Activated T-cell treated with anti-CD3 and anti-CD28 coated beads for 48 hours (primary cell): Measurements from ENCODE around the gene HSD17B2.

ENCODE experiments used
- DNase-seq: peaks from one replicate; pipeline ENCODE4 v3.0.0-alpha.2; 2020; ENCODE audit warnings: low read depth

Gene HSD17B2

DNA sequence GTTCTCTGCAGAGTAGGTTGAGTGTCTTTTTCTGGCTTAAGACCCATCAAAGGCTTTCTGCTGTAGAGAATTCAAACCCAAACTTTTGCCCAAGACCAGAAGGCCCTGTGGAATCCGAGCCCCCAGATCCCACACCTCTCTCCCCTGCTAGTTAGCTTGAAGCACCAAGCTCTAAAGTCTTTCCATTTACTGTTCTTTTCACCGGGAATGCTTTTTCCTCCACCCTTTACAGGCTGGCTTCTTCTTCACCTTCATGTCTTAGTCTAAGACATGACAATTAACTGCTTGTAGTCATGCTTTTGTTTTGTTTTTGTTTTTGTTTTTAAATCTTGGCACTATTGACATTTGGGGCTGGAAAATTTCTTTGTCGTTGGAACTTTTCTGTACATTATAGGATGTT is 15.5 kb downstream of the HSD17B2 start:
- DNase-seq = no peak

DNA sequence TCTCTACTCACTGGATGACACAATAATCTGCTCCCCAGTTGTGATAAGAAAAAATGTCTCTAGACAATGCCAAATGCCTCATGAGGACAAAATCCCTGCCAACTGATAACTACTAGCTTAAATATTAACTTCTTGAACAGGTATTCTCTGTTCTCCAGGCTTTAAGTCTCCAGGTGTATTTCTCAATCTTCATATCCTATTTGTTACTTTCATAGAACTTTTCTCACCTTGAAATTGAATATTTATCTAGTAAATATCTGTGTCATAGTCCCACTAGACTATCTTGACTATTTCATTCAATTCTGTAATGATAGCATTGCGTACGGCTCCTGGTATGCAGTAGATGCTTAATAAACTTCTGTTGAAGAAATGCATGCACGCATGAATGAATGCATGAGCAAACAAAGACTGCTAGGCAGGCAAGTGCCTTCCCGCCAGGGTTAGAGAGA is 15.9 kb downstream of the HSD17B2 start:
- no peak for DNase-seq

DNA sequence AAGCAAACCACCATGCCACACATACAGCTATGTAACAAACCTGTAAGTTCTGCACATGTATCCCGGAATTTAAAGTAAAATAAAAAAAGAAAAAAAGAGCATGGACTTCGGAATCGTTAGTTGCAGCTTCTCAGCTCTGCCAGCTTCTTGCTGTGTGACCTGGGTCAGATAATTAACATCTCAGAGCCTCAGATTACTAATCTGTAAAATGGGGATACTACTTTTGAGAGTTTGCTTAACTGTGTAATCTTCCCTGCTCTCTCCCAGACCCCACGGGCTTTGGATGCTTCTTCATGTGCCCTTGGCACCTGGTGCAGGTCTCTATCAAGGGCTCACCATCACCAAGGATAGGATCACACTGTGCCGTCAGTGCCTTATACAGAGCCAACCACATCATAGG is 16.6 kb downstream of the HSD17B2 start:
- DNase-seq = no peak

DNA sequence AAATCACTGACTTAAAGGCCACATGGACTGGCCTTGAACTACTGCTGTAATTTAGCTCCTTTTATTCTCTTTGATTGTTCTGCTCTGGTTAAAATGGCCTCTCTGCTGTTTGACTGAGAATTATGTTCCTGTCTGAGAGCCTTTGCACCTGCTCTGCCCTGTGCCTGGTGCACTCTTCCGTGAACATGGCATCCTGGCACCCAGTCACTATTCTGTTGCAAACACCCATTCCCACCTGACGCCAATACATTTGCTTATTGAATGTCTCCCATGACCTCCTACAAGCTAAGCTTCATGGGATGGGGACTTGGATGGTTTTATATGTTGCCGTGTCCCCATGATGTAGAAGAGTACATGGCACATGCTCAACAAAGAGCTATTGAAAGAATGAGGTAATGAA is 20.1 kb downstream of the HSD17B2 start:
- DNase-seq = no peak

DNA sequence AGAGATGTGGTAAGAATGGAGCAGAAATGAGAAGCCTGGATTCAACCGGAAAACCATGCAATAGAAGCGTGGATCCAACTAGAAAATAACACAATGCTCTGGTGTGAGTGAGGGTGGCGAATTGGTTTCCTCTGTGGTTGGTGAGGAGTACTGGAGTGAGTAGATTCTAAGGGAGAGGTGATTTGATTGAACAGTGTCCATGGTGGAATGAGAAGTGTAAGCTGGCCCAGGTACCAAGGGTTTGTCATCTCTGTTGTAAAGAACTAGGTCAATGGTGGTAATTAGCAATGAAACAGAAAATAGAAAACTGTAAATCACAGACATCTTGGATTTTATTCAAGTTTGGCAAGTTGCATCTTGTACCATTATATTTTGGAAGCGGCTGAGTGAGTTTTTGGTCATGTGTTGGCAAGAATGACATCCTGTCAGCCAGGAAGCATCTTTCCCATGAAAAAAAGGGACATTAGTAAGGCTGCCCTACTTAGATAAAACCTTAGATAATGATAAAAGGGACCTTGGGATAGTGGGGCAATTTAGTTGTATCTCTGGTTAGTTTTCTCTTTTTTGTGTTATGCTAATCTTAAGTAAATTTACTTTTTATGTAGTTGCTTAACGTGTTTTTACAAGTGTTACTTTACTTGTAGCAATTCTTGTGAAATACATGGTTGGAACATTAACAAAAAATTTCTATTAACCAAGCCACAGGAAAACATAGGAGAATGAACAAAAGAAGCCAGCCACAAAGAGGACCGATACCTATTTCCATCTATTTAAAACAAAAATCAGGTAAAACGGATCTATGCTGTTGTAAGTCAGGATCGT is 20.9 kb downstream of the HSD17B2 start:
- DNase-seq = no peak

DNA sequence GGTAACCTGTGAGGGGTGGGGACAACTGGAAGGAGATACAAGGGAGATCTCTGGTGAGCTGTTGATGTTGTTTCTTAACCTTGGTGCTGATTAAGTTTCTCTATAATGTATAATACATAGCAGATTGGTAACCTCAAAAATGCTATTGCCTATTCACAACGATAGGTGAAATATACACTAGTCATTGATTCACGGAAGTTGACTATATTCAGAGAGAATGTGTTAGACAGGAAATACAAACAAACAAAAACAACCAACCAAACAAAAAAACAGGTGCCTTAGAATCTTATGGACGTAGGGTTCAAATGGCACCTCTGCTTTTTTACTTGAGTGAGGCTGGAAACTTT is 21.5 kb downstream of the HSD17B2 start:
- no peak for DNase-seq

DNA sequence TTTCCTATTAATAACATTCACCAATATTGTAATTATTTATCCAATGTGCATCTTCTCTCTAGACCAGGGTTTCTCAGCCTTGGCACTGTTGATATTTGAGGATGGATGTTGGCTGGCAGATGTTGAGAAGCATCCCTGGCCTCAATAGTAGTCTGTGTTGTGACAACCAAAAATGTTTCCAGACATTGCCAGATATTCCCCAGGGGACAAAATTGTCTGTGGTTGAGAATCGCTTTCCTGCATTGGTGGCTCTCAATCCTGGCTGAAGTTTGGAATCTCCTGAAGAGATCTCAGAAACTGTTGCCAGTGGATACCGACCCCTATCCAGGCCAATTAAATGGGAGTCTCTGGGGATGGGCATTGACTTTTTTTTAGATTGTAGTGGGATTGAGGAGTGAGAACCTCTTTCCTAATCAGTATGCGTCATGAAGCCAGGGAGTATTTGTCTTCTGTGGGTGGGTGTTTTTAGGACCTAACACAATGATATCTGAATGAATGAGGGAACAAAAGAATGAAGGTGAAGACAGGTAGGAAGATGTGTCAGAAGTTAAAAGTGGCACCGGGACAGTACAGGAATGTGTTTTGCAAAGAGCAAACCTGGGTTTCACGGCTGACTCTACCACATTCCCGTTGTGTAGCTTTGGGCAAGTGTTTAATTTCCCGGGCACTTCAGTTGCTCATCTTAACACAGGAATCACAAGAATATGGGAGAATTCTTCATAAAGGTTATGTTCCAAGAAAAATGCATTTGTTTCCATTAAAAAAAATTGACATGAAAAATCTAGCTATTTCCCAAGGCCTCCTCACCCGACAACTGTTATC is 24.3 kb downstream of the HSD17B2 start:
- DNase-seq = no peak

DNA sequence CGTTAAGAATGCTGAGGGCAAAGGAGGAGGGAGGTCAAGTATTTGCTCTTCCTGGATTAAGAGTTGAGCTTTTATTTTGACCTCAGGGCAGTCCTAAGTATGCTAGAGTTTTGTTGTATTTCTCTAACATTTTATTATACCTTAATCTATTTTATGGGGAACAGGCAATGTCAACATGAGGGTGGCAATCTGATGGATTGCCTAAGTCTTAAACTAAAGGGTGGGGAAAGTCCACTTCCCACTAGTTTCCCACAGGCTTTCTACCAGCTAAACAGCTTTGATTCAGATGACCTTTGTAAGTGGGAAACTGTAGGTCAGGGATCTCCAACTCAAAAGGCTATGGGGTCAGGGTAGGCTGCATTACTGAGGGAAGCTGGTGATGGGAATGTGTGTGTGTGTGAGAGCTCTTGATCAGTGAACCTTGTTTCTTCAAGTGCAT is 24.9 kb downstream of the HSD17B2 start:
- no peak for DNase-seq

DNA sequence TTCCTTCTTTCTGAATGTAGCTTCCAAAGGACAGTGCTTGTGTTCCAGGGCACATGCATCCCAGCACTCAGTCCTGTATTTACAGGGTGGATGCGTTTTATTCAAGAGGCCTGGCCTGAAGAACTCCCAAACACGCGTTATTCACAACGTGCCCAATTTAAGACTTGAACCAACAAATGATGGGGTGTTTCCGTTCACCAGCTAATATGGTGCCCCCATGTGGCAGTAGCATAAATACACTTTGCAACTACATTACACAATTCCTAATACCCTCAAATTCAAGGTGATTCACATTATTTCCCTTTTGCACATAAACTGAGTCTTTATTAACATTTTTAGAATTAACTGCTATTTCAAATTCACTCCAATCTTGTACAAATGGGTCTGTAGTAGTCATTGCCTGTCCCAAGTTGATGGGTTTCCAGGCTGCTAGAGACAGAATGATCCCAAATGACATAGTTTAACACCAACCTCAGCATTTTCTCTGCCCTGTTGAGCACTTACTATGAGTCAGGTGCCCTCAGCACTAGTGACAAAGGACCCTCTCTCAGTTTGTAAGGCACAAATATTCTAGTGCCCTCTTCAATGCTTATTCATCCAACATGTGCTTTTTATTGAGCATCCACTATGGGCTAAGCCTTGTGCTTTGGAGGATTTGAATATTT is 26.9 kb downstream of the HSD17B2 start:
- DNase-seq = no peak

DNA sequence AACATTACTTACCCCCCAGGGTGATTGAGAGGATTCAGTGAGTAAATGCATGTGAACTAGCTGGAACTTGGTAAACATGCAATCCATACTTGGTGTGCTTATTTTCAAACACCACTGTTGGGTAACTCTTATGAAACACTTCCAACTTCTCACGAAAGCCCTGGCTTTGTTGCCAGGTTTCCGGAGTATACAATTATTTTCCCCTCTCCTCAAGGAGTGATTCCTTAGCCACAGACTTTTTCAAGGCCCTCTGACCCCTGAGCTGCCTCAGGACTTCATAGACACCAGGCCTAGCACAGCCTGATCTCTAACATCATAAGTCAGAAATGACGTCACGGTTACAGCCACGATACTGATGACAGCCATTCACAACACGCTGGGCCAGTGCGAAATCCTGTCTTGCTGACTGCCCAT is 27.6 kb downstream of the HSD17B2 start:
- DNase-seq = no peak

DNA sequence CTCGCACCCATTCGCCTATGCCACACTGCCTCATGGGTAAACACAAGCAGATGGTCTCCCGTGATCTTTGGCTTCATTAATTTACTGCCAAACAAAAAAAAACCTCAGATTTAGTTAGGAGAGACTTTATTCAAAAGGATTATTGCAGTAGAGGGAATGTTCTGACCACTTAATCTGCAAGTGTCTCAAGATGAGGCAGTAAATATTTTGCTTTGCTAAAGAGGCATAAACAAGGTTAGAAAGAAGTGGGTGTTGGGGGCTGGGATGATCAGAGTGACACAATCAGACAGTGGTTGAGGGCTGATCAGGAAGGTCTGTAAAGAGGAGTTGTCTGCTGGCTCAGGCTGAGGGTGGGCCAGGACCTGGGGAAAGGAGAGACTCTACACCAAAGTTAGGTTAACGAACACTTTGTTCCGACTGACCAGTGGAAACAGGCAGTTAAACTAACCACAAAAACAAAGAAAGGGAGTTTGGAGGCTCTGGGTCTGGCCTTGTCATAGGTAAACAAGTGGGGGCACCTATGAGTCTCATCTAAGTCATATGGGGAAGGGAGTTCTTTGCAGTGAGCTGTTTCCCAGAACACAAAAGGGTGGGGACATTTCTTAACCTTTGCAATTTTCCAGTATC is 28.5 kb downstream of the HSD17B2 start:
- no peak for DNase-seq

DNA sequence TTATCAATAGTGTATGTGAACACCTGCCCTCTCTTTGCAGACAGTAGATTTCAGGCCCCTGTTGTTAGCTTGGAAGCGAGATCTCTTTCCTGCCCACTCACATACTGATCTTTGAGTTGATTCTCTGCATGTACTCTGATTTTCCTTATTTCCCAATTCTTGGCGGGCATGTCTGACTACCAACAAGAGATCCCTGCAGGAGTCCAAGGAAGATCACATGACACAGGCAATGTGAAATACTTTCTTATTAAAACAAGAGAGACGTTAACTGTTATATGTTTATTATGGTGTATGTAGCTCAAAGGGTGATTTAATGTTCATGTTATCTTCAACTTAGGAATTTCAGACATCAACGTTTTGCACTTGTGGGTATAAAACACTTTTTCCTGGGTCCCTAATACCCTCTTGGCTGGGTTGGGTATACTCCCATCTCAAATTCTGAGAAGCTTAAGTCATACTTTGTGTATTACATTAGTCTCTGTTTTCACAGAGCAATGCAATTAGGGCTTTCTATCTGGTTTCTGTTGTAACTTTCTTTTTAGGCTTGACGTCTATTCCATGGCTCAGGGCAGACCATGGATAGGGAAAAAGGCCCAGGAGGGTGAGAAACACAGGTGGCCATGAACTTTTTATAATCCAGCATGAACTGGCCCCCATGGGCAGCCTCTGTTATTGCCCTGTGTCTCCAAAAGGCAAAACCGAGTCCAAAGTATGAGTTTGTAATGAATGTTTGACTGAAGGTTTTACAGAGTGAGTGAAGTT is 32.2 kb downstream of the HSD17B2 start:
- no peak for DNase-seq

DNA sequence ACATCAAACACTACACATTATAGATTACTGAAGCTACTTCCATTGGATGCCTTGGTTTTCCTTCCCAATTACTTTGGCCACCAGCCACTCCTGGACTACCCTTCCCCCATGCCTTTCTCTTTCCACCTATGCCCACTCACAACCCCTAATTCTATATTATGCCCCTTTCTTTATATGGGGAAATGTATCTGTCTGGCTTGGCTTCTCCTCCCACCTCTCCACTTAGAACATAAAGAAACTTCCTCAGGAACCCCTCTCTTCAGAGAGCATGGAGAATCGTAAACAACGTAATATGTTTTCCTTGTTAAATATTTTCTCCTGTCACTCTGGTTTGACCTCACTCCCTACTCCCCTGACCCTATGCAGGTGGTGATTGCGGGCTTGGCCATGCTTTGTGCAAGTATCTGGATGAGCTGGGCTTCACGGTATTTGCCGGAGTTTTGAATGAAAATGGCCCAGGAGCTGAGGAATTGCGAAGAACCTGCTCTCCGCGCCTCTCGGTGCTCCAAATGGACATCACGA is 32.8 kb downstream of the HSD17B2 start:
- DNase-seq = no peak

DNA sequence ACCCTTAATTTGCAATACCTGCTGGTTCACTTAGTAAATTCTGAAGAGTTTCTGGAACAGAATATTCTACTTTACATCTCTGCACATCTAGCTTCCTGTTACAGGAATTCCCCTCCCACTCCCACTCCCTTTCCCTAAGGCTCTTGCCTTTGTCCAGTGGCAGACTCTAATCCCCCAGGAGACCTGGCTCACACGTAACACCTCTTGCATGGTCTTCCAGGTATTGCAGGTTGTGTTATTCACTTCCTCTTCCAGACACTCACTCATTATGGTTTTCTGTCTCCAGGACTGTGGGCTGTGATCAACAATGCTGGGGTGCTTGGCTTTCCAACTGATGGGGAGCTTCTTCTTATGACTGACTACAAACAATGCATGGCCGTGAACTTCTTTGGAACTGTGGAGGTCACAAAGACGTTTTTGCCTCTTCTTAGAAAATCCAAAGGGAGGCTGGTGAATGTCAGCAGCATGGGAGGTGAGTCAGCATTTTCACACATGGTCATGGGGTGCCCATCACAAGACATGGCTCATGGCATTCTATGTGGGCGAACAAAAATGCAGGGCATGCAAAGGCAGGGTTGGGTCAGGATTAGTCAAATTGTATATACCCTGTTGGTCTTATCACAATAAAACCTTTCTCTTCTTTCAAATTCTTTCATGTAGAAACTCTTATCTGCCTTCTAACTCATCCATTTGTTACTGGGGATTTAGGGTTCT is 35.8 kb downstream of the HSD17B2 start:
- no peak for DNase-seq

DNA sequence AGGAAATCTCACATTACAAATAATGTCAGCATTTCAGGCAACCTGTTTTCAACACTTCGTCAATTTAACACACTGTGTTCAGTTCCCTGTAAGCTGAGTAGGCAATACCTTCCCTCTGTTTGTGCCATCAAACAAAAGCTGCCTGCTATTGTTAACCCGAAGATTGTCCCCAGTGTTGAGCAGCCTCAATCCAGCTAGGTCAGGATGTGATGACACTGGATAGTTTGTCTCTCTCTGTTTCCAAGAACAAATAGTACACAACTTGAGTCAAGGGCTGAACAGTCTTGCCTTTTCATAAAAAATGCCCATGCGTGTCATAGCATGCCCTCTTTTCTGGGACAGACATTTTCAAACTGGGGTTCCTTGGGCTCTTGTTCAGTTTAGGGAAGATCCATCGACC is 36.4 kb downstream of the HSD17B2 start:
- no peak for DNase-seq

DNA sequence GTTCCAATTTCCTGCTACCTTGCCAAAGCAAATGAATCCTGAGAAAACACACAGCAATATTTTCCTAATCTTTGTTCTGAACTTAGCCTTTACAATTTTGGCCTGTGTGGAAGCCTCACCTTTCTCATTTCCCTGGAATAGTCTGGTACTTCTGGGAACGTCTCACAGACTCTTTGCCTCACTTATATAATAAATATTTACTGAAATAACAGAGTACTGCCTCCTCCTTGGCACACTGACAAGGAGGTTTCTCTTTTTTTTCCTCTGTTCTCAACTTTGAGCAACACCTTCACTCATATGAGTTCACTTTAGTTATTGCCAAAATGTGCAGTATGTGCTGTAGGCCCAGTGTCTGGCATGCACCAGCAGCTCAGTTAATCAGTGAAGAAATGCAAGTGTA is 37.3 kb downstream of the HSD17B2 start:
- no peak for DNase-seq

DNA sequence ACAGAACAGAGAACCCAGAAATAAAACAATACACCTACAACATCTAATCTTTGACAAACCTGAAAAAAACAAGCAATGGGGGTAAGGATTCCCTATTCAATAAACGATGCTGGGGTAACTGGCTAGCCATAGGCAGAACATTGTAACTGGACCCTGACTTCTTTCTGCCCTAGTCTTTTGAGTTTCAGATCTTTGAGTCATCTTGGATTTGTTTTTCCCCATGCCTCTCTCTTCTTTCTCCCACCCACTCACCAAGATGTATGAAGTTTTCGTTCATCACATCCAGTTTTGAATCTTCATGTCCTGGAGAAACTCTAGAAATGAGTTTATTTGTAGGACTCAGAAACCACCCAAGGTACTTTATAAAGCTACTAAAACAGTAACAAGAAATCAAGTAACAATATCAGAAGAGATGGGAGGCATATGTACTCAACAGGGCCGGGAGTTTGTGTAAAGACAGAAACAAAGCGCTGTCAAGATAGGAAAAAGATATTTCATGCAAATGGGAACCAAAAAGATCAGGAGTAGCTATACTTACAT is 39.0 kb downstream of the HSD17B2 start:
- DNase-seq = no peak

DNA sequence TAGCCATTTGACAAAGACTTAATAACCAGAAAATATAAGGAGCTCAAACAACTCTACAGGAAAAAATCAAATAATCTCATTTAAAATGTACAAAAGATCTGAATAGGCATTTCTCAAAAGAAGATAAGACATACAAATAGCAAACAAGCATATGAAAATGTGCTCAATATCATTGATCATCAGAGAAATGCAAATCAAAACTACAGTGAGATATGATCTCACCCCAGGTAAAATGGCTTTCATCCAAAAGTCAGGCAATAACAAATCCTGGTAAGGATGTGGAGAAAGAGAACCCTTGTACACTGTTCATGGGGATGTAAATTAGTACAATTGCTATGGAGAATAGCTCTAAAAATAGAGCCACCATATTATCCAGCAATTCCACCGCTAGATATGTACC is 43.1 kb downstream of the HSD17B2 start:
- DNase-seq = no peak

DNA sequence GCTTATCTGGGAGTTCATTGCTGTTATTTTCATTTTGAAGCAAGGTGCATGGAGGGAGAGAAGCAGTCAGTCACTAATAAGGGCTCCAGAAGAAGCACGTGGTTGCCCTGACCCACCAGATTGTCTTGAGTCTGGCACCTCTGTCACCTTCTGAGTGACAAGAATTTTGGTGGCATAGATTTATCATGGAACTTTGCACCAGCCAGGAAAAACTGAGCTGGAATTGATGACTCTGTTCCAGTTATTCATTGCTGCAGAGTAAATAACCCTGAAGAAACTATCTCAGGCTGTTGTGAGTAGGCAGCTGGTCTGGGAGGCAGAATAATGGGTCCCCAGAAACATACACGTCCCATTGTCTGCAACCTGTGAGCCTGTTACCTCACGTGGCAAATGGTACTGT is 44.8 kb downstream of the HSD17B2 start:
- no peak for DNase-seq

DNA sequence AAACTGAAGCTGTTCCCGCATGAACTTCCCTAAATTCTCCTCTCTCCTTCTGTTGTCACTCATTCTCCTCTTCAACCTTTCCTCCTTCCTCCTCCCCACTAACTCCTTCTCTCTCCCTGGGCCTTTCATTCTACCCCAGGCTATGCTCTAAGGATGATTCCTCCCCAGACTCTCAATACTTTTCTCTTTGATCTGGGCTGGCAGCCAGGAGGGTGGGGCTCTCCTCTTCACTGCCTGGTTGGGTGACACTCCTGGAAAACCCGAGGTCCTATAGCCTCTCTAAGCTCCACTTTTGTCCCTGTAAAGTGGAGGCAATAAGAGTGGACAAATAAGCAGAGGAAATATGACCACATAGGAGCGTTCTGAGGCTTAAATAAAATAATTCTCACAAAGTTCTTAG is 46.2 kb downstream of the HSD17B2 start:
- no peak for DNase-seq
